Loucy (cell line): ENCODE data around the gene RCAN3.
A peak's percentile ranks its signal among the peaks of the same experiment; 100 is the strongest.

Experiments used
- H2AFZ ChIP-seq: fragments of 200-600 bp; sonication (generic); 2 replicates; pipeline ENCODE4 v1.6.0; 2016; ENCODE audit warnings: antibody characterized with exemption, mild to moderate bottlenecking, low read length, moderate library complexity
- H3F3A ChIP-seq: fragments of 200-600 bp; 2 replicates; pipeline ENCODE4 v1.6.0; 2016; ENCODE audit warnings: antibody characterized with exemption, low read depth, mild to moderate bottlenecking
- H3K27me3 ChIP-seq: fragments of 200-600 bp; sonication (generic); 2 replicates; pipeline ENCODE4 v1.6.1; 2014; ENCODE audit warnings: low read length, mild to moderate bottlenecking; ENCODE audit not compliant: insufficient read depth, poor library complexity, severe bottlenecking
- H3K36me3 ChIP-seq: fragments of 200-600 bp; sonication (generic); 2 replicates; pipeline ENCODE4 v1.6.1; 2016; ENCODE audit warnings: low read length; ENCODE audit not compliant: insufficient read depth
- H3K4me1 ChIP-seq: fragments of 200-600 bp; sonication (generic); 2 replicates; pipeline ENCODE4 v1.5.1; 2014; ENCODE audit warnings: low read length, mild to moderate bottlenecking; ENCODE audit not compliant: insufficient read depth, poor library complexity, severe bottlenecking
- H3K4me2 ChIP-seq: fragments of 200-600 bp; sonication (generic); 2 replicates; pipeline ENCODE4 v1.6.0; 2014; ENCODE audit warnings: antibody characterized with exemption, low read length, low read depth, mild to moderate bottlenecking; ENCODE audit not compliant: poor library complexity, severe bottlenecking
- H3K4me3 ChIP-seq: fragments of 200-600 bp; sonication (generic); 2 replicates; pipeline ENCODE4 v1.5.1; 2014; ENCODE audit warnings: low read length, mild to moderate bottlenecking, mixed read lengths; ENCODE audit not compliant: poor library complexity, severe bottlenecking
- H3K79me2 ChIP-seq: fragments of 200-600 bp; sonication (generic); 2 replicates; pipeline ENCODE4 v1.6.1; 2014; ENCODE audit warnings: low read length; ENCODE audit not compliant: insufficient read depth
- H3K9ac ChIP-seq: fragments of 200-600 bp; sonication (generic); 2 replicates; pipeline ENCODE4 v1.6.0; 2014; ENCODE audit warnings: mild to moderate bottlenecking, low read depth, low read length, moderate library complexity; ENCODE audit not compliant: poor library complexity, severe bottlenecking
- H3K9me2 ChIP-seq: fragments of 200-600 bp; sonication (generic); replicated peaks from 2 replicates; pipeline ENCODE4 v1.6.1; 2016; ENCODE audit warnings: low read depth, low read length, mixed read lengths
- H3K9me3 ChIP-seq: fragments of 200-600 bp; sonication (generic); 2 replicates; pipeline ENCODE4 v1.6.1; 2014; ENCODE audit warnings: mild to moderate bottlenecking, antibody characterized with exemption, low read length, low read depth; ENCODE audit not compliant: insufficient read depth
- H4K20me1 ChIP-seq: fragments of 200-600 bp; sonication (generic); 2 replicates; pipeline ENCODE4 v1.6.0; 2014; ENCODE audit warnings: antibody characterized with exemption, low read length, mild to moderate bottlenecking; ENCODE audit not compliant: insufficient read depth, poor library complexity, severe bottlenecking
- CTCF ChIP-seq: fragments of 200-600 bp; sonication (generic); conservative IDR thresholded peaks from 2 replicates; pipeline ENCODE4 v1.5.1; 2014; ENCODE audit warnings: mild to moderate bottlenecking, antibody characterized with exemption, low read length
- EZH2phosphoT487 ChIP-seq: fragments of 200-600 bp; IDR thresholded peaks from 2 replicates; pipeline ENCODE4 v1.6.1; 2018; ENCODE audit warnings: antibody characterized with exemption, mild to moderate bottlenecking, moderate library complexity, borderline replicate concordance

The RCAN3 gene

DNA sequence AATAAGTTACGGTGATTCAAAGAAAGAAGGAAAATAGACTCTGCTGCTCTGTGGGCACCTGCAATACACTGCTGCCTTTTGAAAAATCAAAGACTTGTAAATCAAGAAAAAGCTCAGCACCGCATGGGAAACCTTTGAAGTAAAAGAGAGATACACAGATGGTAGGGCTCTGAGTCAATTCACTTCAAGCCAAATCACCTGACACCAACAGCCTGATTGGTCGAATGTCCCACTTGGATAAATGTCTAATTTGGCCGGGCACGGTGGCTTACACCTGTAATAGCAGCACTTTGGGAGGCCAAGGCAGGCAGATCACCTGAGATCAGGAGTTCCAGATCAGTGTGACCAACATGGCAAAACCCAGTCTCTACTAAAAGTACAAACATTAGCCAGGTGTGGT, 19.2 kb upstream of the RCAN3 start:
- Histone ChIP-seq H3K36me3 (no peaks in the 10 kb centered on the region), H4K20me1 (no peaks in the 10 kb centered on the region), H3K4me3 (no peak overlapping the region), H3K9me2 (no peaks in the 10 kb centered on the region), H3F3A (peaks cover 12% of the 10 kb centered on the region; the same call in 1 of the 2 replicates), H3K4me1 (peaks cover 74% of the 10 kb centered on the region), H3K79me2 (no peaks in the 10 kb centered on the region), H3K9me3 (no peaks in the 10 kb centered on the region), H3K9ac (peak overlapping the region; percentile 30), H3K4me2 (no peak overlapping the region), H3K27me3 (no peaks in the 10 kb centered on the region), H2AFZ (no peak overlapping the region)
- TF ChIP-seq EZH2phosphoT487 (no peak), CTCF (no peak)

GRCh38 chr1:24484199-24484598, 18.4 kb upstream of the RCAN3 start:
- H2AFZ ChIP-seq, result no peak overlapping the region
- H3F3A ChIP-seq, result peaks cover 12% of the 10 kb centered on the region; the same call in 1 of the 2 replicates
- H3K9ac ChIP-seq, result no peak overlapping the region

DNA sequence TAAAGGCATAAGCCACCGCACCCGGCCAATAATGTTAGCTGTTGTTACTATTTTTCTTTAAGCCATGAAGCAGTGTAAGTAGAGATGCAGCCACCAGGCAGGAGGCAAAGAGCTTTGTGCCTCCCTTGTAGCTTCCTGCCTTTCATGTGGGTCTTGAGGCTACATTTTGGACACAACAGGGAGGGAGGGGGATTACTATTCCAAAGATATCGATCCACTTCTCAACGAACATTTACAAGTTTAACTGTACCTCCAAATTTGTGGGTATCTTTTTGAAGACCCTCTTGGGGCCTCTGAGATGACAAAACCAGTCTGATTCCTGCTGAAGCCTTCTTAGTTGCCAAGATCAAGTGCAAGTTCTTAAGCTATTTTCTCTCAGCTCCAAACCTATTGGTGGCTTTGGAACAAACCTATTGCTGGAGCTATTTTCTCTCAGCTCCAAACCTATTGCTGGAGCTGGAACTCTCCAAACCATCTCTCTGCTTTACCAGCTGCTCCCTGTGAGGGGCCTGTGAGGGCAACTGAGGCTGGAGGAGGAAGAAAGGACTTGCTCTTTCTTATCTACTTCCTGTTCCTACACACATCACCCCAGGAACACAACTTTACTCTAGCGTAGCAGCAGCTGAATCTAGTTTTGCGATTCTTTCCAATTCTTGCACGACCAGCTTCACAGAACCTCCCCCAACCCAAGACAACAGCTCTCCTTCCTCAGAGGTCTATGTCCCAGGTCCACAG, 16.1 kb upstream of the RCAN3 start:
- H4K20me1 ChIP-seq, result no peaks in the 10 kb centered on the region
- H3K27me3 ChIP-seq, result no peaks in the 10 kb centered on the region
- H2AFZ ChIP-seq, result peak overlapping the region; percentile 64
- peak overlapping the region; percentile 67 for H3K9ac ChIP-seq
- TF ChIP-seq CTCF, result no peak
- TF ChIP-seq EZH2phosphoT487, result no peak
- no peaks in the 10 kb centered on the region for H3K79me2 ChIP-seq
- peak overlapping the region; percentile 53 for H3K4me3 ChIP-seq
- H3F3A ChIP-seq, result peaks cover 9% of the 10 kb centered on the region; the same call in 1 of the 2 replicates
- peak overlapping the region; percentile 74 for H3K4me2 ChIP-seq
- no peaks in the 10 kb centered on the region for H3K9me3 ChIP-seq
- peaks cover 57% of the 10 kb centered on the region for H3K4me1 ChIP-seq
- no peaks in the 10 kb centered on the region for H3K9me2 ChIP-seq
- H3K36me3 ChIP-seq, result no peaks in the 10 kb centered on the region

More at GRCh38 chr1:24484199-24484598, 18.4 kb upstream of the RCAN3 start:
- no peaks in the 10 kb centered on the region for H3K79me2 ChIP-seq
- H3K4me3 ChIP-seq, result no peak overlapping the region
- H3K9me3 ChIP-seq, result no peaks in the 10 kb centered on the region
- no peaks in the 10 kb centered on the region for H3K36me3 ChIP-seq
- H3K4me2 ChIP-seq, result no peak overlapping the region
- TF ChIP-seq EZH2phosphoT487, result no peak
- no peak for TF ChIP-seq CTCF
- peaks cover 74% of the 10 kb centered on the region for H3K4me1 ChIP-seq
- no peaks in the 10 kb centered on the region for H3K9me2 ChIP-seq
- H3K27me3 ChIP-seq, result no peaks in the 10 kb centered on the region
- no peaks in the 10 kb centered on the region for H4K20me1 ChIP-seq
